ENCODE results near the gene BTBD17.

DNA sequence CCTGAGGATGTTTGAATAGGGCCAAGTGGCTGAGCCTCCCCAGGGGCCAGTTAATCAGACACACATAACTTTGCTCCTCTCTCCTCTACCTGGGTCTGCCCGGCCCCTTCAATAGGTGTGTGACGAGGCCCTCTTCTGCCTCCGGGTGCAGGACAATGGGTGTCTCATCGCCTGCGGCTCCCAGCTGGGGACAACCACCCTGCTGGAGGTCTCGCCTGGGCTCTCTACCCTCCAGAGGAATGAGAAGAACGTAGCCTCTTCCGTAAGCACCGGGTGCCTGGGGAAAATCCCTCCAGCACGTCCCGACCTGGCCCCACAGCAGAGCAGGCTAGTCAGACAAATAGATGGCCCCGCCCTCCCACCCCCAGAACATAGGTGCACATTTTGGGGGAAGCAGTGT, 51.8 kb downstream of the BTBD17 start:
- TF ChIP-seq TCF12 (IDR thresholded peaks at IDR 0.05; ENCODE audit: low read depth, low read length) (no peak), FOS (IDR thresholded peaks at IDR 0.05; ENCODE audit: borderline replicate concordance, extremely low read depth, insufficient read length) (no peak), SRF (IDR thresholded peaks at IDR 0.05; ENCODE audit: low read depth in 2 of 2, low read length in 2 of 2) (no peak), BACH1 (IDR thresholded peaks at IDR 0.05; ENCODE audit: borderline replicate concordance) (no peak), ZNF274 (IDR thresholded peaks at IDR 0.05; ENCODE audit: insufficient read depth, insufficient read length) (no peak), TAF1 (IDR thresholded peaks at IDR 0.05; ENCODE audit: borderline replicate concordance, low read depth, low read length) (no peak), ETV6 (conservative IDR thresholded peaks at IDR 0.05 in 1 of 2, IDR thresholded peaks at IDR 0.05 in 1 of 2; ENCODE audit: borderline replicate concordance in 1 of 2, low read depth in 1 of 2) (no peak)
- TF ChIP-seq, protein P1, sequence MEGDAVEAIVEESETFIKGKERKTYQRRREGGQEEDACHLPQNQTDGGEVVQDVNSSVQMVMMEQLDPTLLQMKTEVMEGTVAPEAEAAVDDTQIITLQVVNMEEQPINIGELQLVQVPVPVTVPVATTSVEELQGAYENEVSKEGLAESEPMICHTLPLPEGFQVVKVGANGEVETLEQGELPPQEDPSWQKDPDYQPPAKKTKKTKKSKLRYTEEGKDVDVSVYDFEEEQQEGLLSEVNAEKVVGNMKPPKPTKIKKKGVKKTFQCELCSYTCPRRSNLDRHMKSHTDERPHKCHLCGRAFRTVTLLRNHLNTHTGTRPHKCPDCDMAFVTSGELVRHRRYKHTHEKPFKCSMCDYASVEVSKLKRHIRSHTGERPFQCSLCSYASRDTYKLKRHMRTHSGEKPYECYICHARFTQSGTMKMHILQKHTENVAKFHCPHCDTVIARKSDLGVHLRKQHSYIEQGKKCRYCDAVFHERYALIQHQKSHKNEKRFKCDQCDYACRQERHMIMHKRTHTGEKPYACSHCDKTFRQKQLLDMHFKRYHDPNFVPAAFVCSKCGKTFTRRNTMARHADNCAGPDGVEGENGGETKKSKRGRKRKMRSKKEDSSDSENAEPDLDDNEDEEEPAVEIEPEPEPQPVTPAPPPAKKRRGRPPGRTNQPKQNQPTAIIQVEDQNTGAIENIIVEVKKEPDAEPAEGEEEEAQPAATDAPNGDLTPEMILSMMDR (IDR thresholded peaks at IDR 0.05 in 2 of 3, conservative IDR thresholded peaks at IDR 0.05 in 1 of 3; ENCODE audit: control insufficient read depth in 2 of 3, extremely low read depth in 1 of 3, insufficient read depth in 1 of 3, low read depth in 3 of 3, low read length in 3 of 3): no peak
- TF ChIP-seq, protein P2, sequence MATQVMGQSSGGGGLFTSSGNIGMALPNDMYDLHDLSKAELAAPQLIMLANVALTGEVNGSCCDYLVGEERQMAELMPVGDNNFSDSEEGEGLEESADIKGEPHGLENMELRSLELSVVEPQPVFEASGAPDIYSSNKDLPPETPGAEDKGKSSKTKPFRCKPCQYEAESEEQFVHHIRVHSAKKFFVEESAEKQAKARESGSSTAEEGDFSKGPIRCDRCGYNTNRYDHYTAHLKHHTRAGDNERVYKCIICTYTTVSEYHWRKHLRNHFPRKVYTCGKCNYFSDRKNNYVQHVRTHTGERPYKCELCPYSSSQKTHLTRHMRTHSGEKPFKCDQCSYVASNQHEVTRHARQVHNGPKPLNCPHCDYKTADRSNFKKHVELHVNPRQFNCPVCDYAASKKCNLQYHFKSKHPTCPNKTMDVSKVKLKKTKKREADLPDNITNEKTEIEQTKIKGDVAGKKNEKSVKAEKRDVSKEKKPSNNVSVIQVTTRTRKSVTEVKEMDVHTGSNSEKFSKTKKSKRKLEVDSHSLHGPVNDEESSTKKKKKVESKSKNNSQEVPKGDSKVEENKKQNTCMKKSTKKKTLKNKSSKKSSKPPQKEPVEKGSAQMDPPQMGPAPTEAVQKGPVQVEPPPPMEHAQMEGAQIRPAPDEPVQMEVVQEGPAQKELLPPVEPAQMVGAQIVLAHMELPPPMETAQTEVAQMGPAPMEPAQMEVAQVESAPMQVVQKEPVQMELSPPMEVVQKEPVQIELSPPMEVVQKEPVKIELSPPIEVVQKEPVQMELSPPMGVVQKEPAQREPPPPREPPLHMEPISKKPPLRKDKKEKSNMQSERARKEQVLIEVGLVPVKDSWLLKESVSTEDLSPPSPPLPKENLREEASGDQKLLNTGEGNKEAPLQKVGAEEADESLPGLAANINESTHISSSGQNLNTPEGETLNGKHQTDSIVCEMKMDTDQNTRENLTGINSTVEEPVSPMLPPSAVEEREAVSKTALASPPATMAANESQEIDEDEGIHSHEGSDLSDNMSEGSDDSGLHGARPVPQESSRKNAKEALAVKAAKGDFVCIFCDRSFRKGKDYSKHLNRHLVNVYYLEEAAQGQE (IDR thresholded peaks at IDR 0.05; ENCODE audit: low read depth, low read length): no peak
- TF ChIP-seq, protein P3, sequence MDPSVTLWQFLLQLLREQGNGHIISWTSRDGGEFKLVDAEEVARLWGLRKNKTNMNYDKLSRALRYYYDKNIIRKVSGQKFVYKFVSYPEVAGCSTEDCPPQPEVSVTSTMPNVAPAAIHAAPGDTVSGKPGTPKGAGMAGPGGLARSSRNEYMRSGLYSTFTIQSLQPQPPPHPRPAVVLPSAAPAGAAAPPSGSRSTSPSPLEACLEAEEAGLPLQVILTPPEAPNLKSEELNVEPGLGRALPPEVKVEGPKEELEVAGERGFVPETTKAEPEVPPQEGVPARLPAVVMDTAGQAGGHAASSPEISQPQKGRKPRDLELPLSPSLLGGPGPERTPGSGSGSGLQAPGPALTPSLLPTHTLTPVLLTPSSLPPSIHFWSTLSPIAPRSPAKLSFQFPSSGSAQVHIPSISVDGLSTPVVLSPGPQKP (IDR thresholded peaks at IDR 0.05; ENCODE audit: low read depth, low read length): no peak

All from GM12878 (cell line).